ENCODE data around the gene ATP2A3.
A peak's percentile ranks its signal among the peaks of the same experiment; 100 is the strongest.

Gene ATP2A3

DNA sequence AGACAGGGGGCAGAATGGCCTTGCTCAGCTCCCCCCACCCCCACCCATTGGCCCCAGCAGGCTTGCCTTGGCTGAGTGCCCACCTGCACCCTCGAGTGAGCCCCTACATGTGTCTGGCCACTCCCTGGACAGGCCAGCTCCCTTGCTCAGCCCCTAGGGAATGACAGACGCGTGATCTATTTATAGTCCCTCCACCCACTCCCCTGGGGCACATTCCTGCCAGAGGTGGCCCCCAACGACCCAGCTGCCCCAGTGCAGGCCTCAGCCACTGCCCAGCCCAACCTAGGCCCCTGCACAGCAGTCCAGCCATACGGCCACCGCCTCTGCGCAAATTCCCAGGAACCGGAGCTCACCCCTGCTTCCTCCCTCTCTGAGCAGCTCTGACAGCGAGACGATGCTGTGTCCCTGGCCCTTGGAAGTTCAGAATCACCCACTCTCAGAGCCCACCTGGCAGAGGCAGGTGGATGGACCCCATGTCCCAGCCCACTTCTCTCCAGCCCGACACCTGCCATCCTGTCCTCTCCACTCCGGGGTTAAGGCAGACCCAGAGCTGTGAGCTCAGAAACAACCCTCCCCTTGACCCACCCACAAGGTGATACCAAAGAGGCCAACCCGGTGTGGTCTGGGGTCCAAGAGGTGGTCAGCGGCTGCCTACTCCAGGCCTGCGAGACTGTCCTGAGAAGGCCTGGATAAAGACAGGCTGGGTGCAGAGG lies 36.5 kb downstream of the ATP2A3 start:
- Mint-ChIP-seq H3K4me3 (no peak overlapping the region), H3K36me3 (ENCODE audit: low read depth) (peaks cover 39% of the 10 kb centered on the region), H3K9me3 (no peaks in the 10 kb centered on the region), H3K27me3 (ENCODE audit: low read depth) (no peaks in the 10 kb centered on the region), H3K27ac (peak overlapping the region; percentile 31), H3K4me1 (ENCODE audit: low read depth) (no peaks in the 10 kb centered on the region)
- DNase-seq (ENCODE audit: low spot score) = no peak

DNA sequence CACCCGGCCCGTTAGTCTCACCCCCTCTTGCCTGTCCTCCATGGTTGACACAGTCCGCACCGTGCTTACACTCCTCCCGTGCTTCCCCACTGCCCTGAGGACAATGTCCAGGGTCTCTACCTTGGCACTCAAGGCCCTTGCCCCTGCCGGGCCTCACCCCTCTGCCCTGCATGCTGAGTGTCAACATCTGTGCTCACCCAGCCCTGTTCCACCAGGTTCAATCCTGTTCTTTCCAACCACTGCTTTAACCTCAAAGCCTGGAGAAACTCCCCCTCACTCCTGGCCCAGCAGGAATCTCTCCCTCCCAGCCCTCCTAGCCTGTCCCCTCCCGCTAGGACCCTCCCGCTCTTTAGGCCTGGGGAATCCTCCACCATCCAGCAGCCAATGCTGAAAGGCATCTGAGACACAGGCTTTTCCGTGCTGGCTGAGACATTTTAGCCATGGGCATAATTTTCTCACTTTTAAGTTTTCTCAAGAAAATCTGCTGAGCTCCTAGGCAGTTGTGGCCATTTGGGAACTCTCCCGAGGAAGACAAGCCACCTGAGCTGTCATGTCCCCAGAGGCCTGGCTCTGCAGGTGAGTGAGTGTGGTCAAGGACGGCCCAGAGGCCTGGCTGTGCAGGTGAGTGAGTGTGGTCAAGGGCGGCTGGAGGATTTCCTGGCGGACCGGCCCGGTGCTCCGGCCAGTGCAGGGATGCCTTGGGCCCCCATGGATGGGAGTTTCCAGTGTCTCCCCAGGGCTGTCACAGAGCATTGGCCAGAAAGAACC lies 37.2 kb downstream of the ATP2A3 start:
- Mint-ChIP-seq H3K9me3 (no peaks in the 10 kb centered on the region), H3K27me3 (ENCODE audit: low read depth) (no peaks in the 10 kb centered on the region), H3K4me3 (no peak overlapping the region), H3K36me3 (ENCODE audit: low read depth) (peaks cover 33% of the 10 kb centered on the region), H3K27ac (no peak overlapping the region), H3K4me1 (ENCODE audit: low read depth) (no peaks in the 10 kb centered on the region)
- DNase-seq (ENCODE audit: low spot score) = no peak

DNA sequence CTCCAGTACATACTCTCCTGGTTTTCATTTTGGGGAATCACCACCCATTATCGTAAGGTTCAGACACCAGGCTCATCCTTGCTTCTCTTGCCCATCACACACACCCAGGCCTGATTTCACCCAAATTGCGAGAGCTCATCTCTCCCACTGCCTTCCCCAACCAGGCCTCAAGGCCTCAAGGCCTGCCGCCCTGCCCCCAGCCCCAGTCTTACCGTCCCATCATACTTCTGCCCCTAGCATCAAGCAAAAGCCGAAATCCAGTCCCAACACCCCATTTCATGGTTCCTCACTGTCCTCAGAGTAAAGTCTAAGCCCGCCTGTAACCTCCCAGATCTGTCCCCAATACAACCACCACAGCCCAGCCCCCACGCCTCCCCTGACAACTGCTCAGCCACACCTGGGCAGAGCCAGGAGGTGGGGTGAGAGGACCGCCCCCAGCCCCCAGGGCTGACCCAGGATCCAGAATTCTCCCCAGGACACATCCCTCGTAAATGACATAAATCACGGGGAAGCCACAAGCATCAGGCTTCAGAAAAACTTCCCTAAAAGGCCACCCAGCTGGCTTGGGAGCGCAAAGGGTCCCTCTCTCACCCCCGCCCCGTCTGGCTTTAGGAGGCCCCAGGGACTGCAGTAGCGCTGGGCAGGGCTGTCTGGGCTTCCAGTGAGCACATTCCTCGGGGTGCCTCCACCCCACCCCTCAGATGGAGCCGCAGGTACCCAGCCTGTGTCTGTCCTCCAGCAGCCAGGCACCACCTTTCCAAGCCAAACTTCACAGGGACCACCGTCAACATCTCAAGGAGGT lies 38.4 kb downstream of the ATP2A3 start:
- H3K36me3 Mint-ChIP-seq (ENCODE audit: low read depth) = peaks cover 25% of the 10 kb centered on the region

DNA sequence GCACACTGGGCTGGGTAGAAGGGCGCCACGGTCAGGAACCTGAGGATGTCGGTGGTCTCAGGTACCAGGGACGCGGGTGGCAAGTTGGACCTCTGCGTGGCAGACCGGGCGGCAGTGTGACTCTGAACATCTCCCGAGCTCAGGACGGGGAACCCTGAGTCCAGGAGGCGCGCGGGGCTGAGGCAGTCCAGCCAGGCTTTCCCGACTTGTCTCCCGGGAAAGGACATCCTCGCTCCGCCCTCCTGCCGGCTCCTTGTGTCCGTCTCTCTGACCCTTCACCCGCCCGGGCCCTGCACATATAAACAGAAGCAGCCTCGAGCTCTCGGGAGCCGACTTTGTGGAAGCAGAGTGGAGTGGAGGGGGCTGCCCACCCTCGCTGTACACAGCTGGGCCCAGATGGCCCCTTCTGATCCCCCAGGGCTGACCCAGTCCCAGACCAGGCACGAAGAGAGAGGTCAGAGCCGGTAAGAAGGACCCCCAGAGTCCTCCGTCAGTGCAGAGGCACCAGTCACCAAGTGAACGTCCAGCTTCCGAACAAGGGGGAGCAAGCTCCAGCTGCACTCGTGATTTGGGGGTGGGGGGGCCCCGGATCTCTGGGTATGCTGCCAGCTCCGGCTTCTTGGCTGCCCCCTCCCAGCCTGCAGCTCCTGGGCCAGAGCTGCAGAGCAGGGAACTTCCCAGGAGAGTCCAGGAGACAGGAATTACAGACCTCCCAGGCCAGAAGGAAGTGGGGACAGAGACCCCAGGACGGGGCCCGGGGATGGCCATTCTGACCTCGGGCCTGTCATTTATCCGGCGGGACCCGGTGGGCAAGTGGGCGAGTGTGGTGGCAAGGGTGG lies 39.5 kb downstream of the ATP2A3 start:
- peaks cover 25% of the 10 kb centered on the region for H3K36me3 Mint-ChIP-seq (ENCODE audit: low read depth)
- no peak overlapping the region for H3K27ac Mint-ChIP-seq
- no peak overlapping the region for H3K4me3 Mint-ChIP-seq
- H3K4me1 Mint-ChIP-seq (ENCODE audit: low read depth) = no peaks in the 10 kb centered on the region
- H3K27me3 Mint-ChIP-seq (ENCODE audit: low read depth) = no peaks in the 10 kb centered on the region
- H3K9me3 Mint-ChIP-seq = no peaks in the 10 kb centered on the region
- DNase-seq (ENCODE audit: low spot score) = no peak

More for the DNA sequence above, 38.4 kb downstream of the ATP2A3 start:
- H3K4me3 Mint-ChIP-seq = no peak overlapping the region
- no peaks in the 10 kb centered on the region for H3K9me3 Mint-ChIP-seq
- no peak for DNase-seq (ENCODE audit: low spot score)
- no peaks in the 10 kb centered on the region for H3K4me1 Mint-ChIP-seq (ENCODE audit: low read depth)
- no peak overlapping the region for H3K27ac Mint-ChIP-seq
- H3K27me3 Mint-ChIP-seq (ENCODE audit: low read depth) = no peaks in the 10 kb centered on the region

DNA sequence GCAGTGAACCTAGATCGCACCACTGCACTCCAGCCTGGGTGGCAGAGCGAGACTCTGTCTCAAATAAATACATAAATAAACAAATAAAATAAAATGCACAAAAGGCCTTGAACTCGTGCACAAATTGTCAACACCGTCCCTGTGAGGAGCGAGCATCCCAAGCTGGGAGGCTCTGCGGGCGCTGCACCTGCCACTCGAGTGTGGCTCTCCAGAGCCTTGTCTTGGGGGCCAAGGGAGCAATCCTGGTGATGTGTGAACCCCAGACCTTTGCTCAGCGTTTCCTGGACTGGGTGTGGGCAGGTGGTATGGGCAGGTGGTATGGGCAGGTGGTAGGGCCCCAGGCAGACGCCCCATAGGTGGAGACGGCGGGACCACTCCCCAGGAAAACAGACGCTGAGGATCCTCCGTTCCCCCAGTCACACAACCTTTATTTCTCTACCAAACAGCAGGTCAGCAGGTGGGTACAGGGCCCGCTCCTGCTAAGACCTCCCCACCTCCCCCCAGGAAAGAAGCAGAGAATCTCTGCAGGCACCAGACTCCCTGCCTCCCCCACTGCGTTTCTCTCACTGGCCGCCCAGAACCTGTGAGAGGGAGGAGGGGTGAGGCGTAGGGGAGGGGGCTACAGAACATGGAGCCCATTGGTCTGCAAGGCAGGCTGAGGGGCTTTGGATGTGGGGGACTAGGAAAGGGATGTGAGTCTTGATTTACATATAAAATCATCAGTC lies 40.6 kb downstream of the ATP2A3 start:
- Mint-ChIP-seq H3K4me1 (ENCODE audit: low read depth) (no peaks in the 10 kb centered on the region), H3K27ac (no peak overlapping the region), H3K4me3 (no peak overlapping the region), H3K9me3 (no peaks in the 10 kb centered on the region), H3K27me3 (ENCODE audit: low read depth) (no peaks in the 10 kb centered on the region), H3K36me3 (ENCODE audit: low read depth) (peaks cover 21% of the 10 kb centered on the region)
- no peak for DNase-seq (ENCODE audit: low spot score)

DNA sequence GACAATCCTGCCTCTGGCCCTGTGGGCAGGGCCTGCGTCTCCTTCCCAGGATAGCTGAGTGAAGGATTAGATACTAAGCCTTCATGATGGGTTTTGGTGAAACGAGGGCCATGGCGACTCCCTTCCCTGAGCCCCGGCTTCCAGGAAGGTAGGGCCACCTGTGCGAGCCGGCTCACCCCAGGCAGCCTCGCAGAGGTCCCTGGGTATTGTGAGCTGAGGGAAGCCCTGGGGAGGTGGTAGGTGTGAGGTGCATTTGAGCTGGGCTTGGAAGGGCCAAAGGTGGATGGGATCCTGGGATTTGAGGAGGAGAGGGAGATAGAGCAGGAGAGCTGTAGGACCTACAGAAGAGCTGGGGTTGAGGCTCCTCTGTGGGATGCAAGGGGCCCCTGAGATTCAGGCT lies 41.5 kb downstream of the ATP2A3 start:
- Mint-ChIP-seq H3K4me3 (no peak overlapping the region), H3K36me3 (ENCODE audit: low read depth) (peaks cover 17% of the 10 kb centered on the region), H3K27me3 (ENCODE audit: low read depth) (no peaks in the 10 kb centered on the region), H3K27ac (peak overlapping the region; percentile 3), H3K4me1 (ENCODE audit: low read depth) (no peaks in the 10 kb centered on the region), H3K9me3 (no peaks in the 10 kb centered on the region)
- no peak for DNase-seq (ENCODE audit: low spot score)

DNA sequence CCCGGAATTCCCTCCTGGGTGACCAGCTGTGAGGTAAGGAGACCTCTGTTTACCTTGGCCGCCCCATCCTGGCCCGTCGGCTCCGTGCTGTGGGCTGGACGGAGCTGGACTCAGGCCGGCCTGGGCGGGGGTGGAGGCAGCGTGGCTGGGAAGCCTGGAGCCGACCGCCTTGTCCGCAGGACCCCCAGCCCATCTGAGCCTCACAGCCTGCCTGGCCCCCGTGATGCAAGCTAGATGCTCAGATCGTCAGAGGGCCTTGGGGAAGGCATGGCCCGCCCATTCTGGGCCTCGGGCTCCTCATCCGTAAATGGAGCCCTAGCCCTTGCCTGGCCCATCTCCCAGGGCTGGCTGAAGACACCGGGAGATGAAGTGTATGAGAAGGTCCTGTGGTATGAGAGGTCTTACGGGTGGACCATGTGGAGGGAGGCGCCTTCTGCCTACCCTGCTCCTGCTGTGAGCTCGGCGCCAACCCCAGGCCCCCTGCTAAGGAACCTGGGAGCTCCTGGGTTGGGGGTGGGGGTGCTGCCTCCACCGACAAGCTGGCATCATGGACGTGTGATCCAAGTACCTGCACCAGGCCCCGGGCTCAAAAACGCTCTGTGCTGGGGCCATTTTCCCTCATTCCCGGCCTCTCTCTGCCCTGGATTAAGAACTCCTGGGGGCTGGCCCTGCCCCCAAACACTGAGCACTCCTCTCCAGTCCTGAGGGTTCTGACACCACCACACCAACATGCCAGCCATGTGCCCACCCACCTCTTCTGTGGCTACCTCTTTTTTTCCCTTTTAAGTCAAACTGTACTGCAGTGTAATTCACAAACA lies 42.5 kb downstream of the ATP2A3 start:
- no peak overlapping the region for H3K27ac Mint-ChIP-seq
- no peak overlapping the region for H3K4me3 Mint-ChIP-seq
- no peaks in the 10 kb centered on the region for H3K9me3 Mint-ChIP-seq
- H3K27me3 Mint-ChIP-seq (ENCODE audit: low read depth) = no peaks in the 10 kb centered on the region
- DNase-seq (ENCODE audit: low spot score) = no peak
- peaks cover 11% of the 10 kb centered on the region for H3K36me3 Mint-ChIP-seq (ENCODE audit: low read depth)
- peaks cover 5% of the 10 kb centered on the region for H3K4me1 Mint-ChIP-seq (ENCODE audit: low read depth)

DNA sequence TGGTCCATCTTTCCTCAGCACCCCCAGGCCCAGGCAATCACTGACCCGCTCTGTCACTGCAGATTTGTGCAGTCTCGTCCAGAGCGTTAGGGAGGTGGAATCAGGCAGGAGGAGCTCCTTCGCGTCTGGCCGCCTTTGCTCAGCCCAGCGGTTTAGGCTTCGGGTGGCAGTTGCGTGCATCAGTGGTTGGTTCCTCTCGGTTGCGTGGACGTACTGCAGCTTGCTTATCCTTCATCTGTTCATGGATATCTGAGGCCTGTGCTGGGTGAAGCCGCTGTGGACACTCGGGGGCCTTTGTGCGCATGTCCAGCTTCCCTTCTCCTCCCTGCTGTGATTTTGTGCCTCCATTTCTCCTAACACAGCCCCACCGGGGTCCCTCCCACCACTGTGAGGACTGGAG lies 43.2 kb downstream of the ATP2A3 start:
- Mint-ChIP-seq H3K4me1 (ENCODE audit: low read depth) (peaks cover 9% of the 10 kb centered on the region), H3K4me3 (no peak overlapping the region)

DNA sequence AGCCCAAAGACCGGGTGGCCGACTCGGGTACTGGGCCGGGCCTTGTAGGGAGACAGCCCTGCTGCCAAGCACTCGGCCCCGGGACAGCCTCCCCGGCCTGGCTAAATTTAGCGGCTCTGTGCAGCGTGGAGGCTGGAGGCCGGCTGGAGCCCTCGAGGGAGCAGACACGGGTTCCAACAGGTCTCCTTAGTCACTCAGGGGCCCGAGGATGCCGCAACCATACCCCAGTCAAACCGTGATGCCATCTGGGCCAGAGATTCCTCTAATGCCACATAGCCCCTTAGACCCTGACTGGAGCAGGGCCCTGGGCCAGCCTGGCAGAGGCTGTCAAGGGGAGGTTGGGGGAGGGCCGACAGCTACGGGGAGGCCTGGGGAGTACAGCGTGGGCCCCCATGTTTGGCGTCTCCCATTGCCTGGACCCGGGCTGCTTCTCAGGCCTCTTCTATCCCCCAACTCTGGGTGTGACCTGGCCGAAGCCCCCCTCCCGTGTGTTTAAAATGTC lies 45.1 kb downstream of the ATP2A3 start:
- H3K36me3 Mint-ChIP-seq (ENCODE audit: low read depth) = peaks cover 2% of the 10 kb centered on the region
- no peak overlapping the region for H3K27ac Mint-ChIP-seq
- no peaks in the 10 kb centered on the region for H3K9me3 Mint-ChIP-seq
- no peak overlapping the region for H3K4me3 Mint-ChIP-seq
- no peaks in the 10 kb centered on the region for H3K27me3 Mint-ChIP-seq (ENCODE audit: low read depth)
- DNase-seq (ENCODE audit: low spot score) = no peak
- H3K4me1 Mint-ChIP-seq (ENCODE audit: low read depth) = peaks cover 27% of the 10 kb centered on the region

More for the DNA sequence above, 43.2 kb downstream of the ATP2A3 start:
- DNase-seq (ENCODE audit: low spot score) = no peak
- Mint-ChIP-seq H3K36me3 (ENCODE audit: low read depth) (peaks cover 9% of the 10 kb centered on the region), H3K27ac (no peak overlapping the region), H3K27me3 (ENCODE audit: low read depth) (no peaks in the 10 kb centered on the region), H3K9me3 (no peaks in the 10 kb centered on the region)

DNA sequence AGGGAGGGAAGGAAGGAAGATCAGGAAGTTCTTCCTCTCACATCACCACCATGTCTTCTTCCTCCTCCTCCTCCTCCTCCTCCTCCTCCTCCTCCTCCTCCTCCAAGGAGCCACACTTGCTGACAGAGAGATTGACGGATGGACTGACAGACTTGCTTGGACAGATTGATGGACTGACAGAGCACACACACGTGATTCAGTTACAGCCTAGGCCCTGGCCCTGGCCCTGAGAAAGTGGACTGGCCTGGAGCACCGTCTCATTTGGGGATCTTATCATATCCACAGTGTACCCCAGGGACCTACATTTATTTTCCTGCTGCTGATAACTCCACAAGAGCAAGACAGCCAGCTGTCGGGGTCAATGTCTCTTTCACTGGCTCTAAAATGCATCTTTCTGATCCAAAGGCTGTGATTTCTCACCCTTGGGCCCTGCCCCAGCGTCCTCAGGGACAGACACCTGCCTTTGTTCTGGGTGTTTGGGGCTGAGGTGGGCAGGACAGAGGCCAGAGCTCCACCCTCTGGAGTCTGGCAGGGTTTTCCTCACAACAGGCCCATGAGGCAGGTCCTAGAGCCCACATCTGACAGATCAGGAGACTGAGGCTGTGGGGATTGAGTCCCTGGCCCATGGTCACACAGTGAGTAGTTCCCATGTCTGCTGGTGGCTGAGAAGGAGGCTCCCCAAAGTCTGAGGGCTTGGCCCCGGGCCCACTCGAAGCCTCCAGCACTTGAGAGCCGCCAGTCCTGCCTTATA lies 45.7 kb downstream of the ATP2A3 start:
- Mint-ChIP-seq H3K36me3 (ENCODE audit: low read depth) (no peaks in the 10 kb centered on the region), H3K9me3 (no peaks in the 10 kb centered on the region), H3K27ac (peak overlapping the region; percentile 52), H3K27me3 (ENCODE audit: low read depth) (no peaks in the 10 kb centered on the region), H3K4me1 (ENCODE audit: low read depth) (peaks cover 33% of the 10 kb centered on the region), H3K4me3 (no peak overlapping the region)
- DNase-seq (ENCODE audit: low spot score) = no peak

DNA sequence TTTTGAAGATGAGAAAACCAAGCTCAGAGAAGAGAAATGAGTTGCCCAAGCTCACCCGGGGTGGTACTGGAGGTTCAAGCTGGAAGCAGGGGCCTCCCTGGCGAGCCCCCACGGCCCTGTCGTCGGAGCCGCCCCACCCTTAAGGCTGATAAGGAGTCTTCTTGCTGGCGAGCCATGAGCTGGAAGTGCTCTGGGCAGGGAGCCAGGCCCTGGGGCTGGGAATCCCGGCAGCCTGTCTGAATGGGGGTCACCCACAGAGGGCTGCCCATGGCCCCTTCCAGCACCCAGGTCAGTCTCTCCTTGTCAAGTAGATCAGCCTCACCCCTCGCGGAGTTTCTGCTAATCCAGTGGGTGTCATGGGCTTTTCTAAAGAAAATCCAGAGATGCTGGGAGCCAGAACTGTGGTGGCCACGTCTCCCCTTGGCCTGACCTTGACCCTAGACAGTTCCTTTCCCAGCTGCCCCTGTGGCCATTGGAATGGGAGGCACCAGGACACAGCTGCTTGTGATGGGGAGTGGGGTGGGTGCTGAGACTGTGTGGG lies 46.8 kb downstream of the ATP2A3 start:
- no peaks in the 10 kb centered on the region for H3K27me3 Mint-ChIP-seq (ENCODE audit: low read depth)
- no peaks in the 10 kb centered on the region for H3K9me3 Mint-ChIP-seq
- no peak for DNase-seq (ENCODE audit: low spot score)
- no peaks in the 10 kb centered on the region for H3K36me3 Mint-ChIP-seq (ENCODE audit: low read depth)
- H3K4me1 Mint-ChIP-seq (ENCODE audit: low read depth) = peaks cover 36% of the 10 kb centered on the region
- H3K27ac Mint-ChIP-seq = peak overlapping the region; percentile 71
- no peak overlapping the region for H3K4me3 Mint-ChIP-seq

Measured in T-helper 2 cell treated with Interferon-gamma antibody and Interleukin-4, amounts not matched to agents 5 μg/mL and 100 μg/mL, for 36 hours (primary cell).